Measurements from ENCODE around the gene DEDD.

Gene DEDD

DNA sequence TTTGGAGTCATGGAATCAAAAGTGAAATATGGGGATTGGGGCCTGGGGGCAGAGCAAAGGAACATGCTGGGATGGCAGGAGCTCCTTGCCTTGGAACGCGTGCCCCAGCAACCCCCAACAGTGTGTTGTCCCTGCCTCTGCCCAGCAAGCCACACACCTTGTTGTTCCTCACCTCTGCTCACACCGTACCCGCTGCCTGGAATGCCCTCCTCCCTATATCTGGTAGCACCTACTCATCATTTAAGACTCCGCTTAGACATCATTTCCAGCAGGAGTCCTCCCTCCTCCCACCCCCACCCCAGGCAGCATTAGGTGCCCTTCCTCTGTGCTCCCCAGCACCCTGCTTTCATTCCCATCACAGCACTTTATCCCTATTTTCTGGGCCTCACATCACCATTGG is 50.9 kb downstream of the DEDD start:
- WGBS: 74% methylated on average over 5 of the region's 5 CpGs
- no peaks in the 10 kb centered on the region for H3K9me3 ChIP-seq (ENCODE audit: insufficient read depth, low read depth, low read length)
- H3K27ac ChIP-seq (ENCODE audit: low read depth, low read length): no peak overlapping the region
- no peak overlapping the region for H3K4me3 ChIP-seq (ENCODE audit: low read length)
- no peaks in the 10 kb centered on the region for H3K36me3 ChIP-seq (ENCODE audit: insufficient read depth, low read length)
- no peaks in the 10 kb centered on the region for H3K27me3 ChIP-seq (ENCODE audit: insufficient read depth, low read length)
- H3K9ac ChIP-seq (ENCODE audit: low read depth, low read length): no peak overlapping the region
- peaks cover 18% of the 10 kb centered on the region; the same call in 1 of the 2 replicates for H3K4me1 ChIP-seq (ENCODE audit: insufficient read depth, low read length)

DNA sequence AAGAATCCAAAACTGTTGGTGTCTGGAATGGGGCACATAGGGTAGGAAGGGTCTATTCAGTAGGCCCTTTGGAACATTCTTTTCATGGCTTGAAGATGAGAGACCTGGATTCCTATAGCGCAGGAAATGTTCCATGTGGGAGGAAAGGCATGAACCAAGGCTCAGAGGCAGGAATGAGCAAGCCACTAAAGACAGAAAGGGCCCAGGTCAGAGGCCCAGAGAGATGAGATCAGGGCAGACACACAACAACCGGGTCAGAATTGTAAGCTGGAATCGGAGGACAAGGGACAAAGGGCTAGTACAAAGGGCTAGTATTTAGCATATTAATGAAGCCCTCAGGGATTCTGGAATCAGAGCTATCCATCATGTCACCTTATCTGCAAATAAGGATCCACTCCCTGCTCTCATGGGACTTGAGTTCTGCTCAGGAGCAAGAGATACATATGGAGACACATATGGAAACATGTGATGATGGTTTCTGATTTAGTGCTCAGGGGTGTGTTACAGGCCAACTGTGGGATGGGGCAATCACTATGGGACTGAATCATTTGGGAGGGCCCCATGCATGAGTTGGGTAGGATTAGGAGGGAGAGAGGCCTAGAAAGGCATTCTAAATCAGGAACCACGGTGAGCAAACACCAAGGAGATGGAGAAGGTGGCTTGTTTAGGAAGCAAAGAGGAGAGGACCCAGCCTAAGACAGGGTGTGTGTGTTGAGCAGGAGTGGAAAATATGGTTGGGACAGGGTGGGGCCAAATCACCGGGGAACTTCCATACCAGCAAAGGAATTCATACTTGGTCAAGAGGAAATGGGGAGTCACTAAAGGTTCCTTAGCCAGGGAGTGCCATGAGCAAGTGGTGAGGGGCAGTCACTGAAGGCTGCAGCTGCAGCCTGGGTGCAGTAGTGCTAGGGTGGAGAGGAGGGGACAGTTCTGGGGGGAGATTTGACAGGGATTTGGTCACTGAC is 51.7 kb downstream of the DEDD start:
- peaks cover 11% of the 10 kb centered on the region; the same call in 1 of the 2 replicates for H3K4me1 ChIP-seq (ENCODE audit: insufficient read depth, low read length)
- no peaks in the 10 kb centered on the region for H3K27me3 ChIP-seq (ENCODE audit: insufficient read depth, low read length)
- H3K9me3 ChIP-seq (ENCODE audit: insufficient read depth, low read depth, low read length): no peaks in the 10 kb centered on the region
- no peaks in the 10 kb centered on the region for H3K36me3 ChIP-seq (ENCODE audit: insufficient read depth, low read length)
- no peak overlapping the region for H3K4me3 ChIP-seq (ENCODE audit: low read length)
- 68% methylated on average over 5 of the region's 5 CpGs for WGBS
- no peak overlapping the region for H3K9ac ChIP-seq (ENCODE audit: low read depth, low read length)
- H3K27ac ChIP-seq (ENCODE audit: low read depth, low read length): no peak overlapping the region

DNA sequence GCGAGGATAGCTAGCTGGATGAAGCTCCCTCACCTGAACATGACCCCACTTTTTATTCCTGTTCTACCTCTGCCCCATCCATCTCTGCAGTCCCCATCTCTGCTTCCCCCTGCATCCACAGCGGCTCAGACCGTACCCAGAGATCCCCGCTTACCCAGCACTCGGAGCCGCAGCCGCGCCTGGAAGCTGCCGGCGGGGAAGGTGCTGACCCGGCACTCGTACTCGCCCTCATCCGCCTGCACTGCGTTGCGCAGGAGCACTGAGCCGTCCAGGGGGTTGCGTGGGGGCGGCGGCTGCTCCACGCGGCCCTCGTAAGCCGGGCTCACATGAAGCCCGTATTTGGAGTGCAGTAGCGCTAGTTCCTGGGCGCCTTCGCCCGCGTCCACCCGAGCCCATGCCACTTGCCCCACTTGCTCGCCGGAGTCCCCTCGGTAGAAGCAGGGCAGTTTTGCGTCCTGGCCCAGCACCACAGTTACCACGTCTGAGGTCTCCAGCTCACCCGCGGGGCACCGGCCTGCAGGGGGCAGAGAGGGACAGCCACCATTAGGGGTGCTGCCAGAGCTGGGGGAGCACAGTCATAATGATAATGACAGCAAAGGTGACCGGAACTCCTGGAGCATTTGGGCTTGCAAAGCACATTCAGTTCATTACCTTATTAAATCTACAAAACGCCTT is 52.9 kb downstream of the DEDD start:
- no peaks in the 10 kb centered on the region for H3K27me3 ChIP-seq (ENCODE audit: insufficient read depth, low read length)
- H3K4me1 ChIP-seq (ENCODE audit: insufficient read depth, low read length): peaks cover 4% of the 10 kb centered on the region; the same call in 1 of the 2 replicates
- no peaks in the 10 kb centered on the region for H3K9me3 ChIP-seq (ENCODE audit: insufficient read depth, low read depth, low read length)
- no peaks in the 10 kb centered on the region for H3K36me3 ChIP-seq (ENCODE audit: insufficient read depth, low read length)
- H3K27ac ChIP-seq (ENCODE audit: low read depth, low read length): no peak overlapping the region
- H3K9ac ChIP-seq (ENCODE audit: low read depth, low read length): no peak overlapping the region
- no peak overlapping the region for H3K4me3 ChIP-seq (ENCODE audit: low read length)
- 93% methylated on average over 41 of the region's 41 CpGs for WGBS

DNA sequence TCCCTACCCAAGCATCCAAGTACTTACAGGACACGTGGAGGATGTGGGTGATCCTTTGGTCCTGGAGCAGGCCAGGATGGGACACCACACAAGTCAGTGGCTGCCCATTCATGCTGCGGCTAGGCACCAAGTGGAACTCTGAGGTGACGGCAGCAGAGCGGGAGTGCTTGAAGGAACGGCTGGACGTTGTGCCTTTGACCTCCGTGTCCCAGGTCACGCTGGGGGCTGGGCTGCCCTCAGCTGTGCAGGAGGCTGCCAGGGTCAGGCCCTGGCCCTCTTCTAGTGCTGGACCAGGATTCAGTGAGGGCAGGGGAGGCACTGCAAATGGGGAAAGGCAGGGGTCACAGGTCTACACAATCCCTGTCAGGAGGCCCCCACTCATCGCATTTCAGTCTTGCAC is 55.0 kb downstream of the DEDD start:
- WGBS: 89% methylated on average over 9 of the region's 9 CpGs
- Histone ChIP-seq H3K36me3 (ENCODE audit: insufficient read depth, low read length) (no peaks in the 10 kb centered on the region), H3K27ac (ENCODE audit: low read depth, low read length) (no peak overlapping the region), H3K9me3 (ENCODE audit: insufficient read depth, low read depth, low read length) (no peaks in the 10 kb centered on the region), H3K27me3 (ENCODE audit: insufficient read depth, low read length) (no peaks in the 10 kb centered on the region), H3K4me3 (ENCODE audit: low read length) (no peak overlapping the region), H3K9ac (ENCODE audit: low read depth, low read length) (no peak overlapping the region), H3K4me1 (ENCODE audit: insufficient read depth, low read length) (no peaks in the 10 kb centered on the region)

DNA sequence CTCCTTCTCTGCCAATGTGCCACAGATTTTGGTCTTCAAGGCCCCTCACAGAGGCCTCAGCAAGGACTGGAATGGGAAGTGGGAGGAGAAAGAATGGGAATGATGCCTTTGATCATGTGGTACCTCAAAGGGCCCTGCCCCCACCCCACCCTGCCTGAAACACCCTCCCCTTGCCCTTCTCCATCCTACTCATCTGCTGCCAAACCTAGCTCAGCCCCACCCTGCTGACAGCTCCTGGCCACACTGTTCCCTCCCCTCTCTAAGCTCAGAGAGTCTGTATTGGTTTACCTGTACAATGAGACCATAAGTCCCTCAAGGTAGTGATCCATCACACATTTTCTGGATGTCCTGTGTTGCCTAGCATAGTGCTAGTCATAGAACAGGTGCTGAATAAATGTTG is 56.1 kb downstream of the DEDD start:
- H3K27me3 ChIP-seq (ENCODE audit: insufficient read depth, low read length): no peaks in the 10 kb centered on the region
- no peak overlapping the region for H3K4me3 ChIP-seq (ENCODE audit: low read length)
- H3K27ac ChIP-seq (ENCODE audit: low read depth, low read length): no peak overlapping the region
- H3K36me3 ChIP-seq (ENCODE audit: insufficient read depth, low read length): no peaks in the 10 kb centered on the region
- H3K9me3 ChIP-seq (ENCODE audit: insufficient read depth, low read depth, low read length): no peaks in the 10 kb centered on the region
- H3K9ac ChIP-seq (ENCODE audit: low read depth, low read length): no peak overlapping the region
- H3K4me1 ChIP-seq (ENCODE audit: insufficient read depth, low read length): no peaks in the 10 kb centered on the region

DNA sequence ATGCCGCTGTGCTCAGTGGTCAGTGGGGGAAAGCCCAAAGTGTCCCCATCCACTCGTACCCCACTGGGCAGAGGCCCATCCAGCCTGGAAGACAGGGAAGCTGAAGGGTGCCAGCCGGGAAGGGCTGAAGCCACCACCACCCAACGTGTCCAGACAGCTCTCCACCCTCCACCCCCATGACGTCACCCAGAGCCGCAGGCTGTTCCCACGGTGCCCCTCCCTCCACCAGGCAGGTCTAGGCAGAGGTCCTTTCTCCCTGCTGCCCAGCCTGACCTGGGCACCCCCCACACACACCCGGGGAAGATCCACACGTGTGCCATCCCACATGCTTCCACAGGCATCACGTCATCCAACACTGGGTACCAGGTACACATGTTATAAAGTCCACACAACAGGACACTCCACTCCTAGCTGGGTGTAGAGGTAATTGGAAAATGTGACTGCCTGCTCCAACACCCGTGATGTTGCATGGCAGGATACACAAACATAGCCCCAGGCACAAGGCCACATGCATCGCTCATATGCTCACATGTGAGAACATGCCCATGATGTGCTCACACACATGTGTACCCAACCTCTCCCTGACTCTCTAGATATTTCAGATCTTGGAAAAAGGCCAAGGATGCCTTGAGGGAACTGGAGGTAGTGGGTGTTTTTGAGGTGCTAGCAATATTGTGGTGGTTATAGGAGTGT is 57.6 kb downstream of the DEDD start:
- H3K27me3 ChIP-seq (ENCODE audit: insufficient read depth, low read length): no peaks in the 10 kb centered on the region
- H3K9ac ChIP-seq (ENCODE audit: low read depth, low read length): no peak overlapping the region
- WGBS: 87% methylated on average over 12 of the region's 12 CpGs
- no peaks in the 10 kb centered on the region for H3K36me3 ChIP-seq (ENCODE audit: insufficient read depth, low read length)
- H3K4me1 ChIP-seq (ENCODE audit: insufficient read depth, low read length): no peaks in the 10 kb centered on the region
- no peaks in the 10 kb centered on the region for H3K9me3 ChIP-seq (ENCODE audit: insufficient read depth, low read depth, low read length)
- no peak overlapping the region for H3K27ac ChIP-seq (ENCODE audit: low read depth, low read length)
- H3K4me3 ChIP-seq (ENCODE audit: low read length): no peak overlapping the region

DNA sequence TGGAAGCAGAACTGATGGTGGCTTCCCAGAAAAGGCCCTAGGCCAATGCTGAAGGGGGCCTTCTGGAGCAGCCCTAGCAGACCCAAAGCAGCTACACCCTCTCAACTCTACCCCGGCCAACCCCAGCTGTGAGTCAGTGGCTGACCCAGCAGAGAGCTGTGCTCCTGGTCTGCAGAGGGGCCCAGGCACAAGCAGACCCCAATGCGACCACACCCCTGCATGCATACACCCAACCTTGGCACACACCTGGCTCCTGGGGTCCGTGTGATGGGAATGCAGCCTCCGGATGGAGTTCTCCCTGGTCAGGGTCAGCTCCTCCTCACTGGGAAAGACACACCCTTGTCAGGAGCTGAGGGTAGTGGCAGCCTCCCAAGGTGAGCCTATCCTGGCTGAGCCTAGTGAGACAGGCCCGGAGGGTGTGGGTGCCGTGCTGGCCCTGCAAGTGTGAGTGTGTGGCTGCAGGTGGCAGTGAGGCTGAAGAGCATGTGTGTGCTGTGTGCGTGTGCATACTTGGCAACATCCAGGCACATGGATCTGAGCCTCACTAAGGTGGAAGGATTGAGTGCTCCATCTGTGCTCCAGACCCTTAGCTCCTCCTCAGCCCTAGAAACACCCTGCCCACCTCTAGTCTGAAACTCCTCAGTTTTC is 58.9 kb downstream of the DEDD start:
- H3K9me3 ChIP-seq (ENCODE audit: insufficient read depth, low read depth, low read length): no peaks in the 10 kb centered on the region
- WGBS: 72% methylated on average over 7 of the region's 7 CpGs
- H3K4me1 ChIP-seq (ENCODE audit: insufficient read depth, low read length): no peaks in the 10 kb centered on the region
- H3K36me3 ChIP-seq (ENCODE audit: insufficient read depth, low read length): no peaks in the 10 kb centered on the region
- H3K4me3 ChIP-seq (ENCODE audit: low read length): no peak overlapping the region
- H3K27me3 ChIP-seq (ENCODE audit: insufficient read depth, low read length): no peaks in the 10 kb centered on the region
- no peak overlapping the region for H3K27ac ChIP-seq (ENCODE audit: low read depth, low read length)
- no peak overlapping the region for H3K9ac ChIP-seq (ENCODE audit: low read depth, low read length)

DNA sequence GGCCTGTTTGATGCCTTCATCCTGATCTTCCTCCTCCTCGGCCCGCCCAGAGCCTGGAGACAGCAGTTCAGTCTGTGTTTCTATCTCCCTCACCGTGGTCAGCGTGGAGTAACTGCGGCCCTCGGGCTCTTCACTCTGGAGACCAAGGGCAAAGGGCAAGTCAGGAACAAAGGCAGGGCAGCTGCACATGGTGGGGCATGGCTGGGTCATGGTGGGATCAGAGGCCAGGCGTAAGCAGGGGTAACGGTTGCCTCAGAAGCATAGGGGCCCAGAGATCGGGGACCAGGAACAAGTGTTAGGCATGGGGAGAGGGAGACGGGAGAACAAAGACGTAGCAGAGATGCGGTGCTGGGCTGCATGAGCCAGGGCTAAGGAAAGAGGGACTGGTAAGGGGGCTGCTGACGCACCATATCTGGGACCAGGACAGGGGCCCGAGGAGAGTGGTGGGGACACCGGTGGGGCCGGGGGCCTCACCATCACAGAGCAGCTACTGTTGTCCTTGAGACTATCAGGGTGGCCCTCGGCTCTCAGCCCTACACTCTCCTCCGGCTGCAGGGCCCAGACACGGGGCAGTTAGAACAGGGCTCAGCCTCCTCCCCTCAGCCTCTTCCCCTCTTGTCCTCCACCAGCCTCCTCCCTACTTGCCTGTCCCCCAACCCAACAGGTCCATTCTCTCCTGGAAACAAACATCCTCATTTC is 59.6 kb downstream of the DEDD start:
- WGBS: 94% methylated on average over 19 of the region's 19 CpGs
- Histone ChIP-seq H3K4me1 (ENCODE audit: insufficient read depth, low read length) (no peaks in the 10 kb centered on the region), H3K27me3 (ENCODE audit: insufficient read depth, low read length) (no peaks in the 10 kb centered on the region), H3K9ac (ENCODE audit: low read depth, low read length) (no peak overlapping the region), H3K27ac (ENCODE audit: low read depth, low read length) (no peak overlapping the region), H3K36me3 (ENCODE audit: insufficient read depth, low read length) (no peaks in the 10 kb centered on the region), H3K4me3 (ENCODE audit: low read length) (no peak overlapping the region), H3K9me3 (ENCODE audit: insufficient read depth, low read depth, low read length) (no peaks in the 10 kb centered on the region)

DNA sequence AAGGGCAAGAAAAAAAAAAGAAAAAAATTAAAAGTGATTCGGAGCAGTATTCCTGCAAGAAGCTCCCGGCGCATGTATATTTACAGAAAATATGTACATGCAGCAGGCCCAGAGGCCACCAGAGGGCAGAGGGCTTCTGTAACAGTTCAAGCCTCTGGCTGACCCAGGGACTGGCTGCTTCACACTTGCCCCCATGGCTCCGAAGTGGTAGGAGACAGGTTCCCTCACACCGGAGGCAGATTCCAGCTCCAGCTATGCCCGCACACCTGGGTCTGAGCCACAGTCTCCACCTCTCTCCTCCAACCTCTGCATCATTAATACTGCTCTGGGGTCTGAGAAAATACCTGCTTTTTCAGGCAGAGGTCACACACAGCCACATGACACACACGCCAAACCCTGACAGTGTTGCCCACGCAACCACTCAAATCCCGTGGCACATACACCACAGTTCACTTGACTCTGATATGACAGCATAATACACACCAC is 60.5 kb downstream of the DEDD start:
- H3K27ac ChIP-seq (ENCODE audit: low read depth, low read length): no peak overlapping the region
- no peaks in the 10 kb centered on the region for H3K36me3 ChIP-seq (ENCODE audit: insufficient read depth, low read length)
- H3K9me3 ChIP-seq (ENCODE audit: insufficient read depth, low read depth, low read length): no peaks in the 10 kb centered on the region
- 78% methylated on average over 9 of the region's 9 CpGs for WGBS
- no peaks in the 10 kb centered on the region for H3K4me1 ChIP-seq (ENCODE audit: insufficient read depth, low read length)
- no peak overlapping the region for H3K9ac ChIP-seq (ENCODE audit: low read depth, low read length)
- H3K4me3 ChIP-seq (ENCODE audit: low read length): no peak overlapping the region
- no peaks in the 10 kb centered on the region; the same call in 1 of the 2 replicates for H3K27me3 ChIP-seq (ENCODE audit: insufficient read depth, low read length)
